ENCODE measurements around the gene C1orf105. TPM values are rescaled to one million over a fixed set of nuclear protein-coding genes. Genes with fewer than 3 reads are reported as not detected.

The C1orf105 gene
- total and polyA plus RNA-seq, 2 experiments from 2014 or later = not detected

GRCh38 chr1:172399756-172400721 lies 20.4 kb upstream of the C1orf105 start (continued):
- TF ChIP-seq ZNF462 (CRISPR knock-in tag; IDR thresholded peaks at IDR 0.05) (no peak), CREB1 (CRISPR knock-in tag; IDR thresholded peaks at IDR 0.05; ENCODE audit: low read depth) (no peak), NANOG (IDR thresholded peaks at IDR 0.05; ENCODE audit: borderline replicate concordance) (no peak), EZH2 (IDR thresholded peaks at IDR 0.05; ENCODE audit: low read depth, unreplicated experiment) (no peak), ZNF114 (CRISPR knock-in tag; IDR thresholded peaks at IDR 0.05) (no peak), STAT1 (IDR thresholded peaks at IDR 0.05; ENCODE audit: unreplicated experiment) (no peak), ZNF331 (CRISPR knock-in tag; IDR thresholded peaks at IDR 0.05; ENCODE audit: low read depth) (no peak)

- no peaks in the 10 kb centered on the region for H3F3A ChIP-seq (replicated peaks; ENCODE audit: low read depth)
- no peak for ATAC-seq
- H4K20me1 ChIP-seq (replicated peaks; ENCODE audit: insufficient read depth) = no peaks in the 10 kb centered on the region
- DNase-seq (ENCODE audit: low spot score) = no peak
- Mint-ChIP-seq H3K4me3 (no peak overlapping the region), H3K36me3 (ENCODE audit: low read depth) (no peaks in the 10 kb centered on the region), H3K4me1 (peaks cover 28% of the 10 kb centered on the region), H3K27ac (no peak overlapping the region), H3K27me3 (ENCODE audit: insufficient read depth, low read depth, poor library complexity) (no peaks in the 10 kb centered on the region), H3K9me3 (no peaks in the 10 kb centered on the region)
- H2AFZ ChIP-seq = no peak overlapping the region
- H3K9me2 ChIP-seq (ENCODE audit: insufficient read depth) = no peaks in the 10 kb centered on the region
- no peaks in the 10 kb centered on the region for H3K36me3 ChIP-seq (ENCODE audit: insufficient read depth)
- no peak overlapping the region for H3K4me3 ChIP-seq
- H3K79me2 ChIP-seq (replicated peaks; ENCODE audit: insufficient read depth) = no peaks in the 10 kb centered on the region
- peaks cover 20% of the 10 kb centered on the region for H3K4me1 ChIP-seq (ENCODE audit: insufficient read depth)
- no peak overlapping the region for H3K4me2 ChIP-seq
- H3K27me3 ChIP-seq (ENCODE audit: insufficient read depth) = no peaks in the 10 kb centered on the region
- no peak overlapping the region for H3K27ac ChIP-seq (ENCODE audit: low read depth)
- TF ChIP-seq ZNF331 (CRISPR knock-in tag; IDR thresholded peaks at IDR 0.05; ENCODE audit: low read depth) (no peak), CREB1 (CRISPR knock-in tag; IDR thresholded peaks at IDR 0.05; ENCODE audit: low read depth) (no peak), STAT1 (IDR thresholded peaks at IDR 0.05; ENCODE audit: unreplicated experiment) (no peak), JUNB (IDR thresholded peaks at IDR 0.05; ENCODE audit: unreplicated experiment) (no peak), NANOG (IDR thresholded peaks at IDR 0.05; ENCODE audit: borderline replicate concordance) (no peak), REST (IDR thresholded peaks at IDR 0.05; ENCODE audit: unreplicated experiment) (no peak), EZH2phosphoT487 (IDR thresholded peaks at IDR 0.05; ENCODE audit: unreplicated experiment) (no peak), CTCF (conservative IDR thresholded peaks at IDR 0.05; ENCODE audit: low read depth in 2 of 2) (no peak), POLR2AphosphoS5 (IDR thresholded peaks at IDR 0.05; ENCODE audit: low read depth) (no peak), ZNF114 (CRISPR knock-in tag; IDR thresholded peaks at IDR 0.05) (no peak)
Observed at GRCh38 chr1:172400722-172401105, 19.8 kb upstream of the C1orf105 start.
